HCT116 (cell line): ENCODE measurements around the gene IFT122. TPM values are rescaled to one million over a fixed set of nuclear protein-coding genes. Genes with fewer than 3 reads are reported as not detected.

ENCODE experiments used
- ATAC-seq: fragments of 200-7000 bp; cut with Tn5 transposase; 2 replicates; pipeline ENCODE4 v1.9.1; 2020; ENCODE audit warnings: mild to moderate bottlenecking, moderate library complexity
- BruUV-seq: library from RNA; stranded (reverse); fragments of 400-500 nt; replicated peaks from 2 replicates; lab custom pipeline; 2021; lab: Mats Ljungman, UMichigan
- CTCF ChIA-PET: fragments of 300-600 bp; sonication (Branson Sonifier 250); formaldehyde crosslinking; loops from one replicate; lab custom pipeline; 2021; ENCODE audit warnings: antibody characterized with exemption; lab: Charles Lee
- POLR2A ChIA-PET: fragments of 300-600, 350-600 bp; sonication (Branson Sonifier 250); formaldehyde crosslinking; loops from one replicate; lab custom pipeline; 2021; ENCODE audit warnings: antibody characterized with exemption; lab: Charles Lee
- RAD21 ChIA-PET, 2 experiments: fragments of 300-600 bp; sonication (Branson Sonifier 250); formaldehyde crosslinking; loops; one replicate each; lab custom pipeline; 2023; ENCODE audit warnings: low total read pairs in 2 of 2; ENCODE audit not compliant: uncharacterized antibody in 2 of 2, unreplicated experiment in 2 of 2, low non-redundant PET in 1 of 2; lab: Charles Lee
- DNase-seq: peaks from one replicate; pipeline ENCODE4 v3.0.0-alpha.2; 2010; ENCODE audit warnings: low read depth, low spot score
- H2AFZ ChIP-seq: fragments of 200-600 bp; shearing (Covaris generic), sonication (generic); 2 replicates; pipeline ENCODE4 v1.6.1; 2017; ENCODE audit warnings: low read depth, mixed run types, mixed read lengths, antibody characterized with exemption, low read length; ENCODE audit not compliant: poor library complexity, severe bottlenecking
- H3K27ac ChIP-seq: 2 replicates; pipeline ENCODE4 v1.5.1; 2012; ENCODE audit warnings: low read depth, low read length
- H3K27me3 ChIP-seq: fragments of 200-600 bp; sonication (generic); 2 replicates; pipeline ENCODE4 v1.6.1; 2016; ENCODE audit warnings: mixed run types, low read length, mixed read lengths; ENCODE audit not compliant: insufficient read depth
- H3K36me3 ChIP-seq, 2 experiments: fragments of 200-500 bp in 1 of 2; fragments of 200-600 bp in 1 of 2; sonication (Bioruptor generic) in 1 of 2; sonication (generic) in 1 of 2; 2 replicates each; pipeline versions ENCODE4 v1.5.1 to v1.6.1; 2014 to 2016; ENCODE audit warnings: low read length in 2 of 2, inconsistent platforms in 1 of 2, mixed read lengths in 1 of 2, mixed run types in 1 of 2; ENCODE audit not compliant: insufficient read depth in 2 of 2, control insufficient read depth in 1 of 2
- H3K4me1 ChIP-seq, 2 experiments: fragments of 200-600 bp in 1 of 2; sonication (generic) in 1 of 2; 2 replicates each; pipeline versions ENCODE4 v1.5.1 to v1.6.1; 2012 to 2017; ENCODE audit warnings: low read length in 2 of 2, inconsistent platforms in 1 of 2, mild to moderate bottlenecking in 1 of 2, mixed read lengths in 1 of 2, mixed run types in 1 of 2, moderate library complexity in 1 of 2; ENCODE audit not compliant: insufficient read depth in 2 of 2, control insufficient read depth in 1 of 2
- H3K4me2 ChIP-seq: fragments of 200-600 bp; sonication (generic); 2 replicates; pipeline ENCODE4 v1.6.1; 2017; ENCODE audit warnings: mixed run types, low read length, mixed read lengths
- H3K4me3 ChIP-seq, 2 experiments: fragments of 200-600 bp in 1 of 2; sonication (generic) in 1 of 2; replicated peaks in 1 of 2; 2 replicates each; pipeline ENCODE4 v1.5.1; 2011 to 2016; ENCODE audit warnings: low read length in 2 of 2, control low read depth in 1 of 2, low read depth in 1 of 2, mild to moderate bottlenecking in 1 of 2, mixed read lengths in 1 of 2, mixed run types in 1 of 2
- H3K79me2 ChIP-seq: fragments of 200-600 bp; sonication (generic); 2 replicates; pipeline ENCODE4 v1.6.1; 2017; ENCODE audit warnings: mild to moderate bottlenecking, mixed run types, low read length, moderate library complexity, mixed read lengths; ENCODE audit not compliant: insufficient read depth
- H3K9ac ChIP-seq: fragments of 200-600 bp; sonication (generic); 2 replicates; pipeline ENCODE4 v1.6.1; 2016; ENCODE audit warnings: low read length, mixed read lengths
- H3K9me2 ChIP-seq: fragments of 200-600 bp; sonication (generic), shearing (Covaris generic); 2 replicates; pipeline ENCODE4 v1.6.1; 2017; ENCODE audit warnings: mixed run types, mild to moderate bottlenecking, moderate library complexity; ENCODE audit not compliant: insufficient read depth
- H3K9me3 ChIP-seq, 2 experiments: fragments of 200-500 bp in 1 of 2; fragments of 200-600 bp in 1 of 2; sonication (Bioruptor generic) in 1 of 2; sonication (generic) in 1 of 2; 2 replicates each; pipeline ENCODE4 v1.6.1; 2014 to 2017; ENCODE audit warnings: low read length in 2 of 2, mixed read lengths in 2 of 2, inconsistent platforms in 1 of 2, low read depth in 1 of 2, mild to moderate bottlenecking in 1 of 2, mixed run types in 1 of 2, moderate library complexity in 1 of 2; ENCODE audit not compliant: control insufficient read depth in 1 of 2, insufficient read depth in 1 of 2
- H4K20me1 ChIP-seq: fragments of 200-600 bp; sonication (generic), shearing (Covaris generic); 2 replicates; pipeline ENCODE4 v1.6.1; 2017; ENCODE audit warnings: mixed run types, mild to moderate bottlenecking, moderate library complexity; ENCODE audit not compliant: insufficient read depth
- ELF1 ChIP-seq: IDR thresholded peaks from 2 replicates; pipeline ENCODE4 v1.6.1; 2012; ENCODE audit warnings: low read depth, borderline replicate concordance
- EZH2 ChIP-seq: fragments of 200-600 bp; sonication (generic); IDR thresholded peaks from 2 replicates; pipeline ENCODE4 v1.6.1; 2017; ENCODE audit warnings: antibody characterized with exemption, mixed run types
- FOSL1 ChIP-seq: IDR thresholded peaks from 2 replicates; pipeline ENCODE4 v1.6.1; 2012; ENCODE audit warnings: low read depth
- POLR2AphosphoS5 ChIP-seq: IDR thresholded peaks from 2 replicates; pipeline ENCODE4 v1.6.1; 2011; ENCODE audit warnings: mild to moderate bottlenecking, low read depth, low read length, moderate library complexity
- RAD21 ChIP-seq: IDR thresholded peaks from 2 replicates; pipeline ENCODE4 v1.6.1; 2012; ENCODE audit warnings: low read depth, mild to moderate bottlenecking
- SIN3A ChIP-seq: IDR thresholded peaks from 2 replicates; pipeline ENCODE4 v1.6.1; 2012; ENCODE audit warnings: low read depth
- SRF ChIP-seq: IDR thresholded peaks from 2 replicates; pipeline ENCODE4 v1.6.1; 2012; ENCODE audit warnings: low read depth
- YY1 ChIP-seq: IDR thresholded peaks from 2 replicates; pipeline ENCODE4 v1.6.1; 2011; ENCODE audit warnings: low read length, low read depth, moderate library complexity, mild to moderate bottlenecking; ENCODE audit not compliant: insufficient replicate concordance; ENCODE audit errors: extremely low read depth
- ZNF274 ChIP-seq: fragments of 200-500 bp; sonication (Bioruptor generic); IDR thresholded peaks from 2 replicates; pipeline ENCODE4 v1.6.1; 2014; ENCODE audit warnings: mild to moderate bottlenecking, low read depth, low read length, inconsistent platforms
- intact Hi-C: fragments of 100-400 bp; cut with micrococcal nuclease; formaldehyde crosslinking; loops from 2 replicates; pipeline ENCODE4 v1.10.0; 2022
- total RNA-seq: library from RNA; stranded (reverse); gene quantifications from one replicate; pipeline ENCODE4 v1.2.1, GENCODE V29; 2021; ENCODE audit not compliant: unreplicated experiment
- TF ChIP-seq, protein P1 (sequence below): IDR thresholded peaks from 2 replicates; pipeline ENCODE4 v1.6.1; 2012; ENCODE audit warnings: low read depth
- TF ChIP-seq, protein P2 (sequence below): IDR thresholded peaks from 2 replicates; pipeline ENCODE4 v1.6.1; 2011; ENCODE audit warnings: mild to moderate bottlenecking, low read length, moderate library complexity; ENCODE audit not compliant: insufficient replicate concordance; ENCODE audit errors: extremely low read depth
- TF ChIP-seq, protein P3 (sequence below): IDR thresholded peaks from 2 replicates; pipeline ENCODE4 v1.6.1; 2012

IFT122 gene
- total RNA-seq, 1 experiment from 2014 or later: 21.4 TPM

DNA sequence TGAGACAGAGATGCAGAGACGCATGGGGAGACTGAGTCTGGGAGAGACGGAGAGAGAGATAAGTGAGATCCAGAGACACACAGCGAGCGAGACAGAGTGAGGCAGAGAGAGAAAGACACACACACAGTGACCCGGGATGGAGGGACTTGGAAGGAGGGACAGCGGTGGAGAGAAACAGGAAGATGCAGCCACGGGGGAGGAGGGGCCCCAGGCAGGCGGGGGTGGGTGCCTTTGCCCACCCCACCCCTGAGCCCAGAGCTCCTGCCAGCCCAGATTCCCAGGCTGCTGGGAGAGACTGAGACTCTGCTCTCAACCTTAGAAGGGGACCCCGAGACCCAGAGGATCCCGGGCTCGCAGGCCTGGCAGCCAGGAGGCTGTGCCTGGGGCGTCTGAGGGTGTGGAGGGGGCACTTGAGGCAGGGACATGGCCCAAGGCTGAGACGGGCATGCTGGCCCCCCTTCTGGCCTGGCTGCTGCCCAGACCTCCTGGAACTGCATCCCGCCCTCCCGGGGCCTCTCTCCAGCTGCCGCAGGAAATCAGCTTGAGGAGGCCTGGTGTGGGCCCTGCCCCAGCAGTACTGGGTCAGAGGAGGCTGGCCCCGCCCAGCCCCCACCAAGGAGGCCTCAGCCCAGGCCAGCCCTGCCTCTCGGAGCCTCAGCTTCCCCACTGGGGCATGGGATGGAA lies 121.0 kb downstream of the IFT122 start (continued):
- TF ChIP-seq ZNF274: no peak
- TF ChIP-seq EZH2: no peak
- TF ChIP-seq SRF: no peak
- TF ChIP-seq POLR2AphosphoS5: no peak
- TF ChIP-seq FOSL1: no peak
- TF ChIP-seq, protein P1, sequence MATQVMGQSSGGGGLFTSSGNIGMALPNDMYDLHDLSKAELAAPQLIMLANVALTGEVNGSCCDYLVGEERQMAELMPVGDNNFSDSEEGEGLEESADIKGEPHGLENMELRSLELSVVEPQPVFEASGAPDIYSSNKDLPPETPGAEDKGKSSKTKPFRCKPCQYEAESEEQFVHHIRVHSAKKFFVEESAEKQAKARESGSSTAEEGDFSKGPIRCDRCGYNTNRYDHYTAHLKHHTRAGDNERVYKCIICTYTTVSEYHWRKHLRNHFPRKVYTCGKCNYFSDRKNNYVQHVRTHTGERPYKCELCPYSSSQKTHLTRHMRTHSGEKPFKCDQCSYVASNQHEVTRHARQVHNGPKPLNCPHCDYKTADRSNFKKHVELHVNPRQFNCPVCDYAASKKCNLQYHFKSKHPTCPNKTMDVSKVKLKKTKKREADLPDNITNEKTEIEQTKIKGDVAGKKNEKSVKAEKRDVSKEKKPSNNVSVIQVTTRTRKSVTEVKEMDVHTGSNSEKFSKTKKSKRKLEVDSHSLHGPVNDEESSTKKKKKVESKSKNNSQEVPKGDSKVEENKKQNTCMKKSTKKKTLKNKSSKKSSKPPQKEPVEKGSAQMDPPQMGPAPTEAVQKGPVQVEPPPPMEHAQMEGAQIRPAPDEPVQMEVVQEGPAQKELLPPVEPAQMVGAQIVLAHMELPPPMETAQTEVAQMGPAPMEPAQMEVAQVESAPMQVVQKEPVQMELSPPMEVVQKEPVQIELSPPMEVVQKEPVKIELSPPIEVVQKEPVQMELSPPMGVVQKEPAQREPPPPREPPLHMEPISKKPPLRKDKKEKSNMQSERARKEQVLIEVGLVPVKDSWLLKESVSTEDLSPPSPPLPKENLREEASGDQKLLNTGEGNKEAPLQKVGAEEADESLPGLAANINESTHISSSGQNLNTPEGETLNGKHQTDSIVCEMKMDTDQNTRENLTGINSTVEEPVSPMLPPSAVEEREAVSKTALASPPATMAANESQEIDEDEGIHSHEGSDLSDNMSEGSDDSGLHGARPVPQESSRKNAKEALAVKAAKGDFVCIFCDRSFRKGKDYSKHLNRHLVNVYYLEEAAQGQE: no peak
- no peak for TF ChIP-seq SIN3A
- no peak for TF ChIP-seq YY1
- TF ChIP-seq, all 23 proteins: peak for 0

DNA sequence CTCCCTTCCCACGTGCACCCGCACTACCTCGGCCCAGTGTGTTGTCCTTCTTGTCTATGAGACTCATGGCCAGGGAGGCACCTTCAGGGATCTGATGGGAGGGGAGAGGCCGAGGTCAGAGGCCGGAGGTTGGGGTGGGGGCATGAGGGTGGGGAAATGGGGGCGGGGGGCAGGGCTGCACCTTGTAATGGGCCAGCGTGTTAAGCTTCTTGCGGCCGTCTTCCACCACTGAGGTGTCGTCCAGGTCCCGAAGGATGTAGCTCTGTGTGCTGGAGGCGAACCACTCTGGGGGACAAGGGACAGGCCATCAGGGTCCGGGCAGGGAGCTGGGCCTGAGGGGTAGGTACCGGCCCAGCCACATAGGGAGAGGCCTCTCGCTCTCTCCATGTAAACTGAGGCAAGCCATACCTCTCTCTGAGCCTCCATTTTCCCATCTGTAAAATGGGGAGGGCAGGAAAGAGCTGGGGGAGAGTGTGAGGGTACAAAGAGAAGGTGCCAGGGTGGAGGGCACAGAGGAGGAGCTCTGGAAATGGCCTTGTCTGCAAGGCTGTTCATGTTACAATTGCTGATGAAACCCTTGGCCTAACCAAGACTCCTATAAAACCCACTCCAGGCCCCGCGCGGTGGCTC lies 121.7 kb downstream of the IFT122 start:
- Histone ChIP-seq H3K27me3 (no peaks in the 10 kb centered on the region), H3K4me2 (no peak overlapping the region), H3K9ac (no peak overlapping the region), H3K4me3 (no peak overlapping the region), H3K4me1 (no peaks in the 10 kb centered on the region), H3K9me2 (no peaks in the 10 kb centered on the region), H4K20me1 (no peaks in the 10 kb centered on the region), H2AFZ (no peak overlapping the region), H3K79me2 (no peaks in the 10 kb centered on the region), H3K9me3 (no peaks in the 10 kb centered on the region), H3K36me3 (no peaks in the 10 kb centered on the region; a peak in 1 of 4 replicates), H3K27ac (no peak overlapping the region)
- no TSS peak for BruUV-seq
- CTCF ChIA-PET: no interaction called here
- POLR2A ChIA-PET: no interaction called here
- intact Hi-C loops: no loop called here
- DNase-seq (no peak), ATAC-seq (no peak)
- RAD21 ChIA-PET: no interaction called here
- no peak for TF ChIP-seq RAD21
- no peak for TF ChIP-seq SRF
- no peak for TF ChIP-seq YY1
- TF ChIP-seq ELF1: no peak
- TF ChIP-seq, protein P2, sequence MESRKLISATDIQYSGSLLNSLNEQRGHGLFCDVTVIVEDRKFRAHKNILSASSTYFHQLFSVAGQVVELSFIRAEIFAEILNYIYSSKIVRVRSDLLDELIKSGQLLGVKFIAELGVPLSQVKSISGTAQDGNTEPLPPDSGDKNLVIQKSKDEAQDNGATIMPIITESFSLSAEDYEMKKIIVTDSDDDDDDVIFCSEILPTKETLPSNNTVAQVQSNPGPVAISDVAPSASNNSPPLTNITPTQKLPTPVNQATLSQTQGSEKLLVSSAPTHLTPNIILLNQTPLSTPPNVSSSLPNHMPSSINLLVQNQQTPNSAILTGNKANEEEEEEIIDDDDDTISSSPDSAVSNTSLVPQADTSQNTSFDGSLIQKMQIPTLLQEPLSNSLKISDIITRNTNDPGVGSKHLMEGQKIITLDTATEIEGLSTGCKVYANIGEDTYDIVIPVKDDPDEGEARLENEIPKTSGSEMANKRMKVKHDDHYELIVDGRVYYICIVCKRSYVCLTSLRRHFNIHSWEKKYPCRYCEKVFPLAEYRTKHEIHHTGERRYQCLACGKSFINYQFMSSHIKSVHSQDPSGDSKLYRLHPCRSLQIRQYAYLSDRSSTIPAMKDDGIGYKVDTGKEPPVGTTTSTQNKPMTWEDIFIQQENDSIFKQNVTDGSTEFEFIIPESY: no peak
- TF ChIP-seq, protein P1: no peak
- TF ChIP-seq, protein P3, sequence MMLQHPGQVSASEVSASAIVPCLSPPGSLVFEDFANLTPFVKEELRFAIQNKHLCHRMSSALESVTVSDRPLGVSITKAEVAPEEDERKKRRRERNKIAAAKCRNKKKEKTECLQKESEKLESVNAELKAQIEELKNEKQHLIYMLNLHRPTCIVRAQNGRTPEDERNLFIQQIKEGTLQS: no peak
- TF ChIP-seq ZNF274: no peak
